K562 (cell line): Measurements from ENCODE around the gene FASTKD1. TPM values are rescaled to one million over a fixed set of nuclear protein-coding genes. Genes with fewer than 3 reads are reported as not detected.

Source experiments
- EHMT2 ChIP-seq: fragments of 450-650 bp; IDR thresholded peaks from 2 replicates; pipeline ENCODE4 v1.6.1; 2018; ENCODE audit warnings: antibody characterized with exemption
- MIER1 ChIP-seq: fragments of 450-650 bp; IDR thresholded peaks from 2 replicates; pipeline ENCODE4 v1.6.1; 2016; ENCODE audit warnings: antibody characterized with exemption, mild to moderate bottlenecking, low read depth
- PHF8 ChIP-seq: fragments of 200-600 bp; sonication (generic); IDR thresholded peaks from 2 replicates; pipeline ENCODE4 v1.6.1; 2012; ENCODE audit warnings: mixed run types, mild to moderate bottlenecking, inconsistent platforms, low read length, moderate library complexity, borderline replicate concordance
- PRDM10 ChIP-seq: fragments of 450-650 bp; IDR thresholded peaks from 2 replicates; pipeline ENCODE4 v1.6.1; 2018; ENCODE audit not compliant: partially characterized antibody
- RAD21 ChIP-seq, 2 experiments: fragments of 250-450 bp in 1 of 2; fragments of 450-650 bp in 1 of 2; sonication (Bioruptor Pico) in 1 of 2; formaldehyde crosslinking in 1 of 2; IDR thresholded peaks in 1 of 2; conservative IDR thresholded peaks in 1 of 2; 2 replicates each; pipeline versions ENCODE4 v1.4.0 to v1.8.0; 2020 to 2022; ENCODE audit warnings: mild to moderate bottlenecking in 2 of 2, moderate library complexity in 1 of 2
- RBM15 ChIP-seq: fragments of 200-400 bp; formaldehyde crosslinking; IDR thresholded peaks from 2 replicates; pipeline ENCODE4 v1.6.1; 2018; ENCODE audit warnings: mild to moderate bottlenecking, low read length, moderate library complexity; ENCODE audit not compliant: insufficient read depth
- RREB1 ChIP-seq: fragments of 250-450 bp; sonication (Bioruptor Pico); IDR thresholded peaks from 2 replicates; pipeline ENCODE4 v1.4.0; 2020
- SMAD4 ChIP-seq: fragments of 250-450 bp; sonication (Bioruptor Pico); conservative IDR thresholded peaks from 2 replicates; pipeline ENCODE4 v1.8.0; 2021; ENCODE audit warnings: inconsistent platforms, mild to moderate bottlenecking, moderate library complexity
- TCF15 ChIP-seq: fragments of 250-450 bp; sonication (Bioruptor Pico); IDR thresholded peaks from 2 replicates; pipeline ENCODE4 v1.8.0; 2022; ENCODE audit warnings: moderate library complexity, mild to moderate bottlenecking, inconsistent platforms
- ZBTB12 ChIP-seq: fragments of 250-450 bp; sonication (Bioruptor Pico); IDR thresholded peaks from 2 replicates; pipeline ENCODE4 v1.4.0; 2020
- ZFX ChIP-seq: sonication (generic); formaldehyde crosslinking; IDR thresholded peaks from 2 replicates; pipeline ENCODE4 v1.8.0; 2022; ENCODE audit warnings: mild to moderate bottlenecking, missing genetic modification reagents, moderate library complexity
- ZNF584 ChIP-seq: fragments of 200-800 bp; sonication (Bioruptor generic); IDR thresholded peaks from 2 replicates; pipeline ENCODE4 v1.6.1; 2016; ENCODE audit warnings: low read depth, mild to moderate bottlenecking, missing genetic modification characterization, missing compliant biosample characterization
- ZNF655 ChIP-seq: fragments of 250-450 bp; sonication (Bioruptor Pico); IDR thresholded peaks from 2 replicates; pipeline ENCODE4 v1.5.0; 2021
- polyA plus RNA-seq, 8 experiments: library from polyadenylated mRNA; depleted of rRNA in 4 of 8; stranded (reverse) in 5 of 8; unstranded in 3 of 8; fragments of >200 nt; fragmentation: Nextera tagmentation in 2 of 8; fragmentation: Illumina TruSeq in 1 of 8; extraction: Ambion mirVana in 2 of 8; extraction: Trizol in 1 of 8; gene quantifications; 2 replicates each; pipeline versions ENCODE4 v1.2.1 to v1.2.3, GENCODE V29; 2011 to 2014; ENCODE audit warnings: inconsistent platforms in 1 of 8, missing spikeins in 1 of 8
- total RNA-seq, 7 experiments: library from RNA; depleted of rRNA in 6 of 7; stranded (reverse); fragments of >200 nt in 6 of 7; fragmentation: Illumina TruSeq in 2 of 7; extraction: Trizol in 2 of 7; gene quantifications; 2 replicates each; pipeline versions ENCODE4 v1.2.1 to v1.2.3, GENCODE V29; 2011 to 2021; ENCODE audit warnings: low replicate concordance in 1 of 7

Gene FASTKD1
- total and polyA plus RNA-seq, 9 of the 15 experiments (the other 6 are each of a cell fraction or from before 2014, with no cell fraction given): 63.5 to 134 (median 119) TPM

- TF ChIP-seq EHMT2: no peak
- TF ChIP-seq ZFX: no peak; the same call in 1 of the 2 replicates
- TF ChIP-seq RBM15: no peak
- no peak for TF ChIP-seq TCF15 (CRISPR knock-in tag)
- peak; percentile 57; the same call in 1 of the 2 replicates for TF ChIP-seq SMAD4 (CRISPR knock-in tag)
- TF ChIP-seq ZNF655 (CRISPR knock-in tag): no peak
- peak; percentile 85; the same call in 1 of the 2 replicates for TF ChIP-seq PHF8
- TF ChIP-seq ZNF584: peak; percentile 91; the same call in 1 of the 2 replicates
- TF ChIP-seq MIER1: no peak
- 0 out of 2 replicates have a peak, but pooled peaks have one; percentile 26 for TF ChIP-seq RREB1
- TF ChIP-seq ZBTB12: peak; percentile 64
- TF ChIP-seq PRDM10: no peak
- TF ChIP-seq RAD21 (CRISPR knock-in tag; conservative IDR thresholded peaks at IDR 0.05 in 1 of 2, IDR thresholded peaks at IDR 0.05 in 1 of 2): no peak
Observed at GRCh38 chr2:169573160-169573973, at the start of gene FASTKD1 (continued).
